Astrocyte (in vitro differentiated cells and primary cell): Measurements from ENCODE around the gene CFAP43.

Experiments
- CTCF ChIP-seq: IDR thresholded peaks from 2 replicates; pipeline ENCODE4 v1.5.1; 2011; ENCODE audit warnings: low read depth, mild to moderate bottlenecking, inconsistent platforms, low read length, moderate library complexity; ENCODE audit not compliant: insufficient read depth
- EZH2 ChIP-seq: IDR thresholded peaks from 2 replicates; pipeline ENCODE4 v1.6.1; 2012; ENCODE audit warnings: mild to moderate bottlenecking, low read length, inconsistent platforms; ENCODE audit not compliant: insufficient read depth

DNA sequence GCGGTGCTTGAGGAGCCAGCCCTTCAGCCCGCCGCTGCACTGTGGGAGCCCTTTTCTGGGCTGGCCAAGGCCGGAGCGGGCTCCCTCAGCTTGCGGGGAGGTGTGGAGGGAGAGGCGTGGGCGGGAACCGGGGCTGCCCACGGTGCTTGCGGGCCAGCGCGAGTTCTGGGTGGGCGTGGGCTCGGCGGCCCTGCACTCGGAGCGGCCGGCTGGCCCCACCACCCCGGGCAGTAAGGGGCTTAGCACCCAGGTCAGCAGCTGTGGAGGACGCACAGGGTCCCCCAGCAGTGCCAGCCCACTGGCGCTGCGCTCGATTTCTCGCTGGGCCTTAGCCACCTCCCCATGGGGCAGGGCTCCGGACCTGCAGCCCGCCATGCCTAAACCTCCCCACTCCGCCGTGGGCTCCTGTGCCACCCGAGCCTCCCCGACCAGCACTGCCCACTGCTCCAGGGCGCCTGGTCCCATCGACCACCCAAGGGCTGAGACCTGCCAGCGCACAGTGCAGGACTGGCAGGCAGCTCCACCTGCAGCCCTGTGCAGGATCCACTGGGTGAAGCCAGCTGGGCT is 13.0 kb upstream of the CFAP43 start:
- TF ChIP-seq CTCF (no peak), EZH2 (no peak)
